Pons (tissue), 1 donor: ENCODE results near the gene PGAM2.

Experiments
- DNase-seq: peaks from one replicate; pipeline ENCODE4 v3.0.0-alpha.2; 2016; ENCODE audit warnings: low spot score

Gene PGAM2

DNA sequence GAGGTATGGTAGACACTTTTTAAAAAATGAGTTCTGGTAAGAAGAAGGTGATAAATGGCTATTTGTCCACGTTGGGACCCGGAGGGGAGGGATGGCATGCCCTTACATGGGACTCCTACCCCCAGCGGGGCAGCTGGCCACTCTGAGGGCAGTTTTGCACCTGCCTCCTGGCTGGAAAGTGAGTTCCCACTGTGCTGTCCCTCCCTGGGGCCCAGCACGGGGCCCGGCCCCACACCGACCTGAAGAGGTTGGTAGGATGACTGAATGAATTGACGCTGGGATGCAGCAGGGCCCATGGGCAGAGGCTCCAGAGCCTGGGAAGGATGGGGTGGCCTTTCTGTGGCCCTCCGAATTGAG, 38.2 kb upstream of the PGAM2 start:
- no peak for DNase-seq

DNA sequence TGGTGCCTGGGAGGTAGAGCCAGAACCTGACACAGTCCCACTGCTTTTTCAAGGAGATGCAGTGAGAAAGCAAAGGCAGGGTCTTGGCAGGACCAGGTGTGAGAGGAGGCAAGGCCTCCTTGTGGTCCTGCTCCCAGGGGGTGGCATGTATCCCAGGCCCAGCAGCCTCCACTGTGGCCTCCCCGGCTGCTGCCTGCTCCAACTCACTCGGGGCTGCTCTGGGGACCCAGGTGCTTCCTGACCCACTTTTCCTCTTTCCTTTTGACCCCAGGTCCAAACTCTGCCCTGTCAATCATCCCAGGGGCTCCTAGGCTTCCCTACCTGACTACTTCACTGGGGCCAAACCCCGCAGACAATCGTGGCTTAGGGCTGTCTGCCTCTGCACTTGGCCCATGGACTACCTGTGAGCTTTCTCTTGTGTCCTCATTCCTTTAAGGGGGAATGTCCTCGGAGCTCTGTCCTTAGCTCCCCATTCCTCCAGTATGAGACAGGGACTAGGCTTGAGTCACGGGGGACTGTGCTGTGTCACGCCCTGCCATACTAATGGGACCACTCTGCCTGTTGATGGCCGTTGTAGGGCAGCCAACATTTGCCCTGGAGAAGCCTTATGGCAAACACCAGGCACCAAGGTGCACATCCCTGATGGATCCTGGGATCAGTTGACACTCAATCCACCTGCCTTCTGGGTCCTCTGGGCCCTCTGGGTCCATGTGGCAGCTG, 37.6 kb upstream of the PGAM2 start:
- no peak for DNase-seq

DNA sequence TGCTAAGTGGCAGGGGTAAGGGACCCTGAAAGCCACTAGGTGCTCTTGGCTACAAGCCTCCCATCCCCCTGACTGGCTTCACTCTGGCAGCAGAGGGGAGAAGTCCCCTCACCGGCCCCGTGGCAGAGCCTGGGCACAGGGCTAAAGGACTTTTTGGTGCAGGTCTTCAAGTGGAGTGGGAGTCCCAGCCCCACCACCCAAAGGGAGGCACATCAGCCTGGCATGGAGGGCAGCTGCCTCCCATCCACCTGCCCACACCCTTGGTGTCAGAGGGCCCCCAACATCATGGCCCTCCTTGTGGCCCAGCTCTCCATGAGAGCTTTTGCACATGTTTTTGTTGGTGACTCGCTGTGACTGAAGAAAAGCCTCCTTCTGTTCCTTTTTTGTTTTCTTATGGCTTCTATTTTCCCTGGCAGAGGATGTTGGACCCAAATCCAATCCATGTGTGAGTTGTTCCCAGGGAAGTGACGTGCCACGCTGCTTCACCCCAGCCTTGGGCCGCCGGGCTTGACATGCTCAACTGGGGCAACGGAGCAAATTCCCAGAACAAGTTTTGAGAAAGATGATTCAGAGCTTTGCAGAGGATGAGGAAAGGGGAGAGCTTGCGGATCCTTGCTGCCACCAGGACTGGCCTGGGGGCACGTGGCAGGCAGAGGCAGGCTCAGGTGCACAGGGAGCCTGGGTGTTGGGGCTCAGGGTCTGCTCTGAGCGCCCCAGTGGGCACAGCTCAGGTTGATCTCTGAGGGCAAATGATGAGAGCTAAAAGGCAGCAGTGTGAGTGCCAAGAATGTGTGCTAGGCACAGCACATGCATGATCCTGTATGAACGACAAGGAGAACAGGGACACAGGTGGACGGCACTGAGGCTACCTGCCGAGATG, 36.8 kb upstream of the PGAM2 start:
- no peak for DNase-seq

DNA sequence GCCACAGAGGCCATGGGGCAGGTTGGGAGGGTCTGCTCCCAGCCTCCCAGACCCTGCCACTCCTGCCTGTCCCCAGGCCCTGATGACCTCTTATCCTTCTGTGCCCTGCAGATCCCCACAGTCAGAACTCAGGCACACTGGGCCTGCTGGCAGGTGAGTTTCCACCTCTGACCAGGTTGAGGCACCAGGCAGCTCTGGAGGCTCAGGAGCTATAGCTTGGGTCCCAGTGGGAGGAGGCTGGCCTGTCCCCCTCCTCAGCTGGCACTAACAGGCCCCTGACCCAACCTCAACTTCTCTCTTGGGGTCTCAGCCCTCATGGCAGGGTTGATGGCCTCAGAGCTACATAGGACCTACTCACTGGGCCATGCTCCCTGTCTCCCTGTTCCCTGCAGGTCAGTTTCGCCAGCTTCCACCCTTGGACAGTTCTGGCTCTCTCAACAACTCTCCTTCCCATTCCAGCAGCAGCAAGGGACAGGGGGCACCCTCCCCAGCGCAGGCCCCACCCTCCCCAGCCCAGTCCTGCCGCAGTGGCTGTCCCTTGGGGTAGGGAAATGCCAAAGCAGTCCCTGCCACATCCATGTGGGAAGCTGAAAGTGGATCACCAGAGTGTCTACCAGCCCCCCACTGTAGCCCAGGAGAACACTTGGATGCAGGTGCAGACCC, 36.1 kb upstream of the PGAM2 start:
- no peak for DNase-seq

DNA sequence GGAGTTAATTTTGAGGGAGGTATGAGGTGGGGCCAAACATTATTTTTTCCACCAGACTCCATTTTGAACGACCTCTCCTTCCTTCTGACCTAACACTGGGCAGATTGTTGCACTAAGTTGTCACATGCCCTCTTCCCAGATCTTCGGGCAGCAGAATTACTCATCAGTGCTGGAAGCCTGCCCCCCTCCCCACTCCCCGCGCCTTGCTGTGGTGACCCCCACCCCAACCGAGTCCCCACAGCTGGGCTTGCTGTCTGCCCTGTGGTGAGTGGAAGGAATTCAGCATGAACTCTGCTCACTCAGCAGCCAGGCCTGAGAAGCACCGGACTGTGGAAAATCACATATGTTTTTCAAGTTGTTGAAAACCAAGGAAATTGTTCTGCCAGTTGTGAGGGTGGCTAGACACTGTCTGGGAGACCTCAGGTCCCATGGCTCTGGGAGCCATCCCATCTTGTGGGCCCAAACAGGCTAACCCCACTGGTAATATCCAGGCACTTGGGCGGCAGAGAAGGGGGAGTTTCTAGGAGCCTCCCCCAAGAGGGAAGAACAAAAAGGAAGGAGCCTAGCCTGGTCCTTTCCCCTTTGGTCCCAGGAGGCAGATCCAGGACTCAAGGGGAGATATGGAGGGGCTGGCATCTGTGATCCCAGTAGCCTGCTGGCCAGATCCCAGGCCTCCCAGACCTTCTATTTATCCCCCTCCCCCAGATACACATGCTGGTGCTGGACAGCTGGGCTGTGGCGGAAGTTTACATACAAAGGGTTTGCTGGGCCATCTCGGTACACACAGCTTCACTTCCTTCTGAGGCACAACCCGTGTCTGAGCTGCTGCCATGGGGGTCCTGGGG, 35.3 kb upstream of the PGAM2 start:
- no peak for DNase-seq

DNA sequence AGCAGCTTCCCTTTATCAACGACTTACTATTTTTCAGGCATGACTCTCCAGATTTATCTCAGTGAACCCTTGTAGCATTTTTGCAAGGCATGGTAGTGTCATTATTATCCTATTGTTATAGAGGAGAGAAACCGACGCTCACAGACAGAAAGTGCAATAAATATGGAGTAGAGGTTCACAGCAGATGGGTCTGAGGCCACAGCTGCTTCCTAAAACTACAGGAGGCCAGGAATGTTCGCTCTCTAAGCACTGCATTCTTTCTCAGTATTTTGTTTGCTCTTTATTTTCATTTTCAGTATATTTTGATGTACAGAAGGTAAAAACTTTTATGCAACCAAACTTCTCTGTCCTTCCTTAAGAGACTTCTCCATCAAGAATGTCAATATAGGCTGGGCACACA, 34.3 kb upstream of the PGAM2 start:
- no peak for DNase-seq

DNA sequence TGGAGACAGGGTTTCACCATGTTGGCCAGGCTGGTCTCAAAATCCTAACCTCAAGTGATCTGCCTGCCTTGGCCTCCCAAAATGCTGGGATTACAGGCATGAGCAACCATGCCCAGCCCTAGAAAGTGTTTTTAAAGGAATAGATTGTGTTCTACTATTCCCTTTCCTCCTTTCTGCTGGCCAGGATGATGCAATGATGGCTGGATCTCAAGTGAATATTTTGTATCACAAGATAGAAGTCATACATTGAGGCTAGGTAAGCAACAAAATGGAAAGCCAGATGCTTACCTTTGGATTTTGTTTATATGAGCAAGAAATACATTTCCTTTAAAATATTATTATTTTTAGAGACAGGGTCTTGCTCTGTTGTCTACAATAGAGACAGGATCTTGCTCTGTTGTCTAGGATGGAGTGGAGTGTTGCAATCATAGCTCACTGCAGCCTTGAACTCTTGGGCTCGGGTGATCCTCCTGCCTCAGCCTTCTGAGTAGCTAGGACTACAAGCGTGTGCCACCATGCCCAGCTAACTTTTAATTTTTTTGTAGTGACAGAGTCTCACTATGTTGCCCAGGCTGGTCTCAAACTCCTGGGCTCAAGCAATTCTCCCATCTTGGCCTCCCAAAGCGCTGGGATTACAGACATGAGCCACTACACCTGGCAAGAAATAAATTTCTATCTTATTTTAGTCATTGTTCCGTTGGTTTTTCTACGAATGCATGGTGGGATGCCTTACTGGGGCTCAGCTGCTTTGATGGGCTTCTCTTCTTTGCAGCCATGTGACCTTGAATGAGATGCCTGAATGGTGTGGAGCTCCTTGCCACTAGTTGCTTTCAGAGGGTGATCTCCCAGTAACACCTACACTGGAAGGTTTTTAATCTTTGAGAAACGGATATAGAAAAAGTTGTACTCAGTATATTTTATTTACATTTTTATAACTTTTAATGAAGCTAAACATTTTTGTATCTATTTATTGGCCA, 33.0 kb upstream of the PGAM2 start:
- DNase-seq = no peak

DNA sequence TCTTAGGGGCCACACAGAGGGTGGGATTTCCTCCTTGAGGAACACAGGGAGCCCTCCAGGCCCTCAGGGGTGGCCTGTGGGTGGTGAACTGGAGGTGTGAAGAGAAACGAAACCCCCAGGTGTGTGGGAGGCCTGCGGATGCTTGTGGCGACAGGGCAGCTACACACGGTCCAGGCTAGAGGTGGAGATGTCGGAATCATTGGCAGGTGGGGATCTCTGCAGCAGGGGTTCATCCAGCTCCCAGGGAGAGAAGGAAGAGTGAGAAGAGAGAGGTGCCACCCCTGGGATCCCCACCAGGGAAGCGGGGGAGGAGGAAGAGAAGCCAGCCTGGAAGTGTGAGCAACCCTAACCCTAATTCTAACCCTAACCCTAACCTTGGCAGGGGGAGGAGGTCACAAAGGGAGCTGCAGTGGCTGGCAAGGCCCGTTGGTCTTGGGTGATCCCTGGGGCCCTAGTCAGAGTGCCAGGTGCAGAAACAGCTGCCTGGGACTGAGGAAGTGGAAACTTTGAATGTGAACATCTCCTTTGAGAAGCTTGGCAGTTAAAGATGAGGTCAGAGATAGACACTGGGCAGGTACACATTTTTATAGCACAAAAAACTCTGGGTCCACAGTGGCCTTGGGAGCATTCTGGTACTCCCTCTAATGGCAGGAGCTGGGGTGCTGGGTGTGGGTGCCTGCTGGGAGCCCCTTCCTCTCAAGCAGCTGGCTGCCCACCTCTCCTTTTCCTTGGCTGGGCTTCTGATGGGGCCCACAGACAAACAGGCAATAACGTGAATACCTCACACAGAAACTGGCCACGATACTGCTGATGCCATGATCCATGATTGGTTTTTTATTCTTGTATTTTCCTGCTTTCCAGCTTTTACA, 31.9 kb upstream of the PGAM2 start:
- no peak for DNase-seq

DNA sequence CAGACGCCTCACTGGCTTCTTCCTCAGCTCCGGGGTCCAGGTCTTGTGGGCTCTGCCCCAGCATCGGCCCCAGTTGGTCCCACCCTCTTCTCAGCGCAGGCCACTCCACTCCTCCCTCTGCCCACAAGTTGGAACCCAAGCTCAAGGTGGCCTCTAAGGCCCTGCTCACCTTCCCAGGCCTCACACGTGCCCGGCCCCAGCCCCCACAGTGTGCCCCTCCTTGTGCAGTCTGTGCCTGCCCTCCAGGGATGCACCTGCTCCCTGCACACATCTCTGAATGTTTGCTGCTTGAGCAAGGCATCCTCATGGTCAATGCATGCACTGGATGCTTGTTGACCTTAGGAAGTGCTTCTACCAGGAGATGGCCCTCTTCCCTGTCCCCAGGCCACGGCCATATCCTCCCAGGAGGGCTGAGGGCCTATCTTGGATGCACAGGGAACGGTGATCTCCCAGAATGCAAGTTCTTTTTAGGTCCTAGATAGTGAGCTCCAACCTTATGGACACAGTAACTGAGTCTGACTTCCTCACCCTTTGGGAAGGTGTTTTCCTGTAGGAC, 31.0 kb upstream of the PGAM2 start:
- DNase-seq = no peak

DNA sequence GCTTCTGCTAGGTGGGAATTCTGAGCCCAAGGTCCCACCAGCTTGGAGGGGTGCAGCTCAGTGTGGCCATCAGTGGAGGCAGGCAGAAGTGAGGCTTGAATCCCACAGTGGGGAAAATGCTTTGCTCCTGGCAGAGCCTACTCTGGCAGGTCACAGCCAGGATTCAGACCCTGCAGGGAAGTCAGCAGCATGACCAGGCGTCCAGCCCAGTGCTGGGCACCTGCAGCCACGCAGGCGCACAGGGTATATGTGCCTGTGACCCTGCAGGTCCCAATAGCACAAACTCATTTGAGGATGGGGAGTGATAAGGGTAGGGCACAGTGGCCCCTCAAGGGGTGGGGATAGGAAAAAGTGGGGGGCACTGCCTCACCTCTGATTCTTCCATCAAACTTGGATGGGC, 30.4 kb upstream of the PGAM2 start:
- no peak for DNase-seq

DNA sequence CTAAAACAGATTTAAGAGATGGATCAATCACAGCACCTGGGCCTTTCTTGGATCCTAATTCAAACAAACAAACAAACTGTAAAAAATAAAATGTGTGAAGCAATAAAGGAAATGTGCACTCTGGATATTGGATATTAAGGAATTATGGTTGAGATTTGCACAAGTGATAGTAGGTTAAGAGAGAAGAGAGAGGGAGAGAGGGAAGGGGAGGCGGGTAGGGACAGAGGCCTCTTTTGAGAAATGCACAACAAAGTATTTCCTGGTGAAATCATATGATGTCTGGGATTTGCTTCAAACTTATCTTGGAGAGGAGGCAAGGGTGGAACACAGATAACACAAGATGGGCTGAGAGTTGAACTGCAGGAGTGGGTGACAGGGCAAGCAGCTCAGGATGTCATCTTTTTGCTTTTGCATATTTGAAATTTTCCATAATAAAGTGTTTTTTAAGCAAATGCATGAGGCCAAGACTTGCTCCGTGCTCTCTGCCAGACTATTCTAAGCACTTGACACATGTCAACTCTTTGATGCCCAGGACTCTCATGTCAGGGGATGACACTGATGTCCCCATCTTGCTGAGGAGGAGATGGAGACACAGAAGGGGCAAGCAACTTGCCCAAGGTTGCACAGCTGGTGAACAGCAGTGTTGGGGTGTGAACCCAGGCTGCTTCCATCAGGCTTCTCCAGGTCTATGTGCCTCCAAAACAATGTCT, 29.7 kb upstream of the PGAM2 start:
- no peak for DNase-seq

DNA sequence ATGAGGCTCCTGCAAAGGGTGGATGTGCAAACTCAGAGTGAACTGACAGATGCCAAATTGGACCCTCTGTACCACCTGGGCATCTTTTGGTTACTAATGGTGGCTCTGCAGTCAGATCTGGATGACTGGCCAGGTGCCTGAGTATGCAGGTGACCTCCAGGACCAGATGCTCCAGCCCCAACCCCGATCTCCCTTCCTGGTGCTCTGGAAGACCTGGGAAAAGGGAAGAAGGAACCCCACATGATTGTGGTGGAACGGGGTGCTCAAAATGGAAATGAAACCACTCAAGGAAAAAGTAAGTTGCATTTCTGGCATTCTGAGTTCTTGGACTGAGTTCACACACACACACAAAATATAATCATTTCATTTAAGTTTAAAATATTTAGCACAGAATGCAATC, 29.0 kb upstream of the PGAM2 start:
- no peak for DNase-seq

DNA sequence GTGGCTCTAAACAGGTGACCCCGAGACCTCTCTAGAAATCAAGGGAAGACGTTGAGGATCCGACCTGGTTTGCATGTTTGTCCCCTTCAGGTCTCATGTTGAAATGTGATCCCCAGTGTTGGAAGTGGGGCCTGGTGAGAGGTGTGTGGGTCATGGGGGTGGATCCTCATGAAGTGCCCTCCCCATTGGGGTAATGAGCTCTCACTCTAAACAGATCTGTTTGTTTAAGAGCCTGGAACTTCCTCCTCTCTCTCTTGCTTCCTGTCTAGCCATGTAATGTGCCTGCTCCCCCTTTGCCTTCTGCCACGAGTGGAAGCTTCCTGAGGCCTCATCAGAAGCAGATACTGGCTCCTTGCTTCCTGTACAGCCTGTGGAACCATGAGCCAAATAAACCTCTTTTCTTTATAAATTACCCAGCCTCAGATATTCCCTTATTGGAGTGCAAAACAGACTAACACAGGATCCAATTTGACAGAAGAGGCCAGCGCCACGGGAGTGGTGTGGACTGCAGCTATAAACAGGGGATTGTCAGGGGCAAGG, 27.8 kb upstream of the PGAM2 start:
- DNase-seq = no peak

DNA sequence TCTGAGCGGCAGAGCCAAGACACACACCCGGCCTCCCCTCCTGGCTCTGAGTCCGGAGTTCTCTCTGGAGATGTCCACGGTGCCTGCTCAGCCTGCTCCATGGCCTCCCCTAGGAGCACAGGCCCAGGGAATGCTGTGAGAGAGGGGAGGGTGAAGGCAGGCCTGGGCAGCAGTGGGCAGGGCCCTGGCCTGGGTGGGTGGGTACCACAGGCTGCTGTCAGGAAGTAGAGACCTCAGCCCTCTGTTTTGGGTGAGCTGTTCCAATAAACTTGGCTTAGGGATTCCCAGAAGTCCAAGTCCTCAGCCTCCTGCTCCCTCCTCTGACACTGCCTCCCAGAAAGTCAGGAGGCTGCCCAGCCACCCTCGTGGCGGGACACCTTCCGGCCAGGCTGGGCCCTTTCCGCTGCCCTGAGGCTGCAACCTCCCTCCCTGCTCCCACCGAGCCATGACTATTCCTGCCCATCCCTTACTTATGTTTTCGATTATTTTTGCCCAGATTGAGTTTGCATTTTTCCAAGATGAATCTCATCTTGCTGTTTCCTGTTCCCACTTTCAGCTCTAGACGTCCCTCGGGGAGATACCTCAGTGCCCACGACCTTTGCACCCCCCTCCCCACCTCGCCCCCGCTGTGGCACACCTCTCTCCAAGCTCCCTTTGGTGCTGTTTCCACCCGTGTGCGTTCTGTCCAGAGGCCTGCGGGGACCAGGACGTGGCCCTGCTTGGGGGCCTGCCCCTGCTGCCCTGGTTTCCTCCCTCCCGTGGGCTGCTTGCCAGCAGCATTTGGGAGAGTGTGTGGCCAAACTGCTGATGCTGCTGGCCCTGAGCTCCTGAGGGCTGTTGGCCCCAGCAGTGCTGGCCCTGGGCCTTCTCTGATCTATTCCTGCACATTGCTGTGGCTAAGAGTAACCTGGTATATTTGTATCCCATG, 22.8 kb upstream of the PGAM2 start:
- DNase-seq = no peak

DNA sequence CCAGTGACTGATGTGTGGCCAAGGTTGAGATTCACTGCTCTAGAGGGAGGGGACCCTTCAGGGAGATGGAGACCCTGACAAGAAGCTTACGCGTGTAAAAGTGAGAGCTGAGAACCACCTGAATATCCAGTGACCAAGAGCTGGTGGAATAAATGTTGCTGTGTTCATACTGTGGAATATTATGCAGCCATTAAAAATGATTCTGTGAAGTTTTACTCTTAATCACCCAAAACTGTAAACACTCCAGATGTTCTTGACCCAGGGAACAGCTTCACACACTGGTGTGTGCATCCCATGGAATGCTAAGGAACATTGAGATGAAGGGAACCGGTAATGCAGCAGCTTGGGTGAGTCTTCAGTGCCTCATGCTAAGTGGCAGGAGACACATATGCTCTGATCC, 21.3 kb upstream of the PGAM2 start:
- DNase-seq = no peak

DNA sequence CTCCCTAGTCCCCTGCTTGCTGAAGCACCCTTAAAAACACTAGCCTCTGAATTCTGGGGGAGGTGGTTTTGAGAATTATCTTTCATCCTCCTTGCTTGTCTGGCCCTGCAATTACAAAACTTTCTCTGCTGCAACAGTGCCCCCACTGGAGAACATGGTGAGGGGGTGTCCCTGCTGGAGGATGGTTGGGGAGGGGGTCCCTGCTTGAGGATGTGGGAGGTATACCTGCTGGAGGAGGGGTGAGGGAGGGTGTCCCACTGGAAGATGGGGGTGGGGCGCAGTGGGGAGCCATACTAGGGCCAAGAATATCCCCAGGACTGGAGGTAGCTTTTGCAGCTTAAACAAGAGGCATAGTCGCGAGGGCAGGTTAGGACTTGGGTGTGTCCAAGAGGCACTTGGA, 20.2 kb upstream of the PGAM2 start:
- DNase-seq = no peak

DNA sequence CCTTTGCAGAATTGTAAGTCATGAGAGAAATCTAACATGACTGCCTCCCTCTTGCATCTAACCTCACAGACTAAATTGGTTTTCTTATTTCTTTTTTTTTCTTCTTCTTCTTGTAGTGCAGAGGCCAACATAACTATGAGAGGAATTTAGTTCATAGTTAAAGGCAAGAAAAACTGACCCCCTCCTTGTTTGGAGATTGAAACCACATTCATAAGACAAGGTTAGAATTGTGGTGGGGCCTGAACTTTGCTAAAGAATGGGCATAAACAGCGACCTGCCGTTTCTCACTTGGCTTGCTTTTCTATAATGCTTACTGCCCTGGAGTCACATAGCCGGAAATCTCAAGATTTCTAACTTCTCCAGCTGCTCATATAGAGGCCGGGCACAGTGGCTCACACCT, 19.3 kb upstream of the PGAM2 start:
- no peak for DNase-seq

DNA sequence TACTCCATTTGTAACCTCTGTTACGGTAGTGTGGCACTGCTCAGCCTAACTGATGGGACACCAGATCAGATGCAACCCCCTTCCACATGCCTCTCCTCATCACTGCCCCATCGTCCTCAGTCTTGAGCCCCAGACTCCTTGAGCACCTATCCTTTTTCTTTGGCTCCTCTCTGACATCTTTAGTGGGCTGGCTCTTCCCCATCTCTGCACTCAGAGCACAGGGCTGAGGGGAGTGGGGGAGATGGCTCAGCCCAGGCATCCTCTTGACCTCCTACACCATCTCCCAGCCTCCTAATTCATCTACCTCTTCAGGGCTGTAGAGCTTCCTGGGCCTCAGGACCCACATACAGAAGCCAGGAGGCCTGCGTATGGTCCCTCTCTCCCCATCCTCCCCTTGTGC, 18.4 kb upstream of the PGAM2 start:
- DNase-seq = no peak
